GM12875 (cell line): ENCODE measurements around the gene LBR.

Experiments used
- H3K4me3 ChIP-seq: one replicate; pipeline ENCODE4 v1.5.1; 2011; ENCODE audit warnings: low read depth, low read length, control low read depth
- TF ChIP-seq, protein P1 (sequence below): IDR thresholded peaks from 2 replicates; pipeline ENCODE4 v1.5.1; 2011; ENCODE audit warnings: low read depth, mild to moderate bottlenecking, control low read depth, inconsistent platforms, low read length, moderate library complexity, borderline replicate concordance; ENCODE audit not compliant: insufficient read depth

The LBR gene

DNA sequence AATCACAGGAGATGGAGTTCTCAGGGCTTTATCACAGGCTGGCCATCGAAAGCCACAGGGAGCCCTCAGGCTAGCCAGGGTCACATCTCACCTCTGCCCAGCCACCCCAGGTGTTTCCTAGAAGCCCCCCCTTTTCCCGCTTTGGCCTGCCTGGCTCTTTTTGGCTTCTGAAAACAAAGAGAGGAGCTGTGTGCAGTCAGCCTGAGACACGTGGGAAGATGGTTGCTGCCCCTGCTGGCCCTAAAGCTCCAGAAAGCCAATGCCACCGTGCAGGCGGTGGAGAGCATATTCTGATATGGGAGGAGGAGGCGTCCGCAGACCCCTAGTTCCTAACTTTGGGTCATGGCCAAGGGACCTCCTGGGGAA is 18.7 kb upstream of the LBR start:
- TF ChIP-seq, protein P1, sequence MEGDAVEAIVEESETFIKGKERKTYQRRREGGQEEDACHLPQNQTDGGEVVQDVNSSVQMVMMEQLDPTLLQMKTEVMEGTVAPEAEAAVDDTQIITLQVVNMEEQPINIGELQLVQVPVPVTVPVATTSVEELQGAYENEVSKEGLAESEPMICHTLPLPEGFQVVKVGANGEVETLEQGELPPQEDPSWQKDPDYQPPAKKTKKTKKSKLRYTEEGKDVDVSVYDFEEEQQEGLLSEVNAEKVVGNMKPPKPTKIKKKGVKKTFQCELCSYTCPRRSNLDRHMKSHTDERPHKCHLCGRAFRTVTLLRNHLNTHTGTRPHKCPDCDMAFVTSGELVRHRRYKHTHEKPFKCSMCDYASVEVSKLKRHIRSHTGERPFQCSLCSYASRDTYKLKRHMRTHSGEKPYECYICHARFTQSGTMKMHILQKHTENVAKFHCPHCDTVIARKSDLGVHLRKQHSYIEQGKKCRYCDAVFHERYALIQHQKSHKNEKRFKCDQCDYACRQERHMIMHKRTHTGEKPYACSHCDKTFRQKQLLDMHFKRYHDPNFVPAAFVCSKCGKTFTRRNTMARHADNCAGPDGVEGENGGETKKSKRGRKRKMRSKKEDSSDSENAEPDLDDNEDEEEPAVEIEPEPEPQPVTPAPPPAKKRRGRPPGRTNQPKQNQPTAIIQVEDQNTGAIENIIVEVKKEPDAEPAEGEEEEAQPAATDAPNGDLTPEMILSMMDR, result no peak
- no peak overlapping the region for H3K4me3 ChIP-seq

DNA sequence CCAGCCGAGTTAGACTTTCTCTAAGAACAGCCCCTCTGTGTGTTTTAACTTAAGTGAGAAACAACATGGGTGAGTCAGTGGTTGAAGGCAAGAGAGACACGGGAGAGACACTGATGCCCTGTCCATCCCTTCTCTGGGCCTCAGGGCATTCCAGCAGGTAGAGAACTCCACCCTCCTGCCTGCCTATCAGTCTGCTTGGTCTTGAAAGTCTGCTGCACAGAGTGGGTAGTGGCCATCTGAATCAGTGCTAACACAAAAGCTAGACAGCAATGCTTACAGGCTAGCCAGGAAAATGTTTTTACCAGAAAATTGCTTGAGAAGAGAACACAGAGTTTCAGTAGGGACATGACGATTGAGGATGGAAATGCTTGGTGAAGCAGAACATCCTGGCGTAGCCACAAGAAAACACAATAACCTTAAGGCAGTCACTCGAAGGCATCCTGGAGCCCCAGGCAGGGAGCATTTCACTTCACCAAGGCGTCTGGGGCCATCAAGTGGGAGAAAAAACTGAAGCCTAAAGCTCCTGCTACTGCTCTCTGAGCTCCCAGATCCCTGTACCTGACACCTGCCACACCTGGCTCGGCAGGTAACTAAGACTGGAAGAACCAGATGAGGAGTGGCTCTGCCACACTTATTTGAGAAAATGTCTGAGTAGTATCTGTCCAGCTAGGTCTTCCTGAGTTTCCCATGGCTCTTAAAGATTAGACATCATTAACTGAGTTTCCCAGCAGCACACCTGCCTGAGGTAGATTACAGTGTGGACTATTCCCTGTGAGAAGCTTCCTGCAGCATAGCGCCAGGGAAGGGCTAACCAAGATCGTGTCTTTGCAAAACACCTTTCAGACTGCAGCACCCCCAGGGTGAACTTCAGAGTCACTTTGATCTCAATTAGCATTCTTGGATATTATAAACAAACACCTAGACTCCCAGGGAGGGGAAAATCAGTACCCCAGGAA is 18.1 kb upstream of the LBR start:
- TF ChIP-seq, protein P1, result no peak

DNA sequence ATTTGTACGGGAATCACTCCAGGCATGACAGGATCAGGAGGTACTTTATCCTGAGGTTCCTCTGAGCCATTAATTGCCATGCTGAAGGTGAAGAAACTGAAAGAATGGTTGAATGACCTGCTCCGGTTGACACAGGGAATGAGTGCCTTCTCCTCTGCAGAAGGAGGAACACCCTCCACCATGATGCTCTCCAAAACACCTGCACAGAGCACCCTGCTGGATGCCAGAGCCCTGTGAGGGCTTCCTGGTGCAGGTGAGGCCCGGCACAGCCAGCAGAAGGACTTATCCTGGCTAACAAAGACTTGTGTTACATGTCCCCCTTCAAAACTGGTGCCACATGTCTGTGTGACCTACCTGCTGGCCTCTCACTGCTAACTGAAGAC is 14.3 kb upstream of the LBR start:
- H3K4me3 ChIP-seq, result no peak overlapping the region
- TF ChIP-seq, protein P1, result no peak

More for the DNA sequence above, 18.1 kb upstream of the LBR start:
- no peak overlapping the region for H3K4me3 ChIP-seq

DNA sequence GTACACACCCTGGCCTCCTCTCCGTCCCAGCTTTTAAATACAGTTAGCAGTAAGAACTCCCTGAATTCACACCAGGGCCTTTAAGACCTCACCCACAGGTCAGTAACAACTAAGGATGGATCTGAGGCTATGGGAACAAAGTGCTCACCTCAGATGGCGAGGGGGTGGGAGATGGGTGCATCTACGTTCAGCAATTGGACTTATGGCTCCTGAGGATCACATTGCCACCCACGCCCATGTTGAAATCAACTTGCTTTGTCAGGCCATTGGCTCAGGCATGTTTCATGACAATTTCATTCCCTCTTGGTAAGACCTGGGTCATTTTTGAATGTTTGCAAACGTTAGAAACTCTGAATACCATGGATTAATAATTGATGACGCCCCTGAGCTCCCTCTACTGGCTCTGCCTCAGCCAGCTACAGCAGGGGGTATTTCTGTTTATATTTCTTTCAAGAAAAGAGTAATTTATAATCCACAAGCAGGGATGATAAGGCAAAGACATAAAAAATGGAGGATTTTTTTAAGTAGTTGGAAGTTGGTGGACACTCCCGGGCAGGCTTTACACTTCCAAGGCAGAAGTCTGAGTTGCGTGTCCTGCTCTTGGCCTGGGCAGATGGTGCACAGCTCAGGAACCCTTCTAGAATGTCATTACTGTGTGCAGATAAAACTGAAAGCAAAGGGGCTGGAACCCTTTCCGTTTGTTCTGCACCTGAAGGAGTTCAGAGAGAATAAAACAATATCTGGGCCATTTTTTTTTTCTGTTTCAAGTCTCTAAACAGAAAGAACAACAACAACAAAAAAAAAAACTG is 13.7 kb upstream of the LBR start:
- TF ChIP-seq, protein P1, result no peak
- H3K4me3 ChIP-seq, result no peak overlapping the region

DNA sequence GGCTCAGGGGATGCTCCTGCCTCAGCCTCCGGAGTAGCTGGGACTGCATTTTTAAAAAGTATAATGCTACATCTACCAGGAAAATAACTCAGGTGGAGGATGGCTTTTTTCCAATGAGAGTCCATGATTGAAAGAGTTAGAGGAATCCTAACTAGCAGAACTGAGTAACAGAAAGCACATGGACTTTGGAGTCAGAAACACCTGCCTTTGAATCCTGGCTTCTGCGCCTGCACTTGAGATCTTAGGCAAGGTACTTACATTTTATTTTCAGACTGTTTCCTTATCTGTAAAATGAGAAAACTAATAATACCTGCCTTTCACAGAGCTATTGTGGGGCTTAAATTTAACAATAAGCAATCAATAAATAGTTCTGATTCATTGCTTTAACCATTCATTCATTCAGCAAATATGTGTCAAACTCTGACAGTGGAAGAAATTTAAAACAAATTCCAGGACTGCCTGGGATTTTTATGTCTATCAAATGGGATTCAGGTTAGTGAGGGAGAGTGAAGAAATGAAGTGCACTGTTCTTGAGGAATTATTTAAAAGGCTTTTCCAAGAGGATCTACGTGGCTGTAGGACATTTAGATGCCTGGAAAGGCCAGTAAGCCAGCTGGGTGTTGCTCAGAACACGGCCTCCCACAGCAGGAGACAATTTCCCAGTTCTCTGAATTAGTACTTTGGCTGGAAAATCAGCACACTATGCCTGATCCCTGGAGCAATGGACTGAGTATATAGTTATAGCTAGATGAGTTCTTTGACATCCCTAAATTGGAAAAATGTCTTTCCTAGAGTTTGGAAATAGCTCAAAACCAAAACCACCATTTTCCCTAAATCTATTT is 12.8 kb upstream of the LBR start:
- TF ChIP-seq, protein P1, result no peak

DNA sequence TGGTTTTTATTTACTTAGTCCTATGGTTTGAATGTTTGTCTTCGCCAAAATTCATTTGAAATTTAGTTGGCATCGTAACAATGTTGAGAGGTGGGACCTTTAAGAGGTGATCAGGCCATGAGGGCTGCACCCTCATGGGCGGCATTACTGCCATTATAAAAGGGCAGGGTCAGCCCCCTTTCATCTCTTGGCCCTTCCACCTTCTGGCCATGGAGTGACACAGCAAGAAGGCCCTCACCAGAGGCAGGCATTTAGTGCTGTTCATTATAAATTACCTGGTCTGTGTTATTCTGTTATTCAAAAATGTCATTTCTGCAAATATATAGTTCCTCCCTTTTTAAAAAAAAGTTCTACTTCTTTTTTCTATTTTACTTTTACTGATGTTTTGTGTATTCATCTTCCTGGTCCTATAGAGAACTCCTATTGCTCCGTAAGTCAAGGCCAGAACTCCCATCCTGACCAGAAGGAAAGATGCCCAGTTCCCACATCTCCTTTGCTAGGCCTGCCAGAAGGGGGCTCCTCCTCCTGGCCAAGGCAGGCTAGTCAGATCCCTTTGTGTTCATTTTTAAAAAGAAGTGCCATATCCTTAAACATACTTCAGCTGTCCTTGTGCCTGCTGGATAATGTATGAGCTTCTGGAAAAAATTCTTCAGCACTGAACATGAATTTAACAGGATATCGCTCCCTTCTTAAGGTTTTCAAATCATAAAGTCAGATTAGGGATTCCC is 10.0 kb upstream of the LBR start:
- H3K4me3 ChIP-seq, result no peak overlapping the region
- TF ChIP-seq, protein P1, result peak; percentile 25; the same call in 1 of the 2 replicates

More for the DNA sequence above, 12.8 kb upstream of the LBR start:
- H3K4me3 ChIP-seq, result no peak overlapping the region
